ENCODE results near the gene IKBKG. TPM values are rescaled to one million over a fixed set of nuclear protein-coding genes. Genes with fewer than 3 reads are reported as not detected.

IKBKG gene
- total and polyA plus RNA-seq, 2 of the 13 experiments (the other 11 are each of a cell fraction or from before 2014, with no cell fraction given): 30.6 to 44.3 TPM

- DNase-seq (ENCODE audit: low spot score) (no peak), ATAC-seq (no peak), FAIRE-seq (no peak)
- Histone ChIP-seq H3K4me3 (replicated peaks in 1 of 3; ENCODE audit: insufficient read depth in 1 of 3, low read depth in 2 of 3, low read length in 3 of 3) (no peak overlapping the region), H3K4me1 (ENCODE audit: insufficient read depth, low read length) (peaks cover 27% of the 10 kb centered on the region), H3K79me2 (ENCODE audit: insufficient read depth, low read length) (no peaks in the 10 kb centered on the region), H2AFZ (ENCODE audit: low read length) (no peak overlapping the region), H3K4me2 (ENCODE audit: low read depth, low read length) (no peak overlapping the region), H3K9ac (ENCODE audit: insufficient read depth, low read depth, low read length) (no peak overlapping the region), H3K36me3 (replicated peaks in 1 of 2; ENCODE audit: control insufficient read depth in 1 of 2, insufficient read depth in 2 of 2, low read length in 2 of 2) (no peaks in the 10 kb centered on the region), H3K9me3 (ENCODE audit: low read length) (no peaks in the 10 kb centered on the region), H3K27me3 (ENCODE audit: control insufficient read depth in 1 of 2, insufficient read depth in 2 of 2, low read length in 2 of 2) (no peaks in the 10 kb centered on the region), H4K20me1 (ENCODE audit: insufficient read depth, low read length) (no peaks in the 10 kb centered on the region), H3K27ac (ENCODE audit: extremely low read length, insufficient read depth, low read length) (no peak overlapping the region)
- CTCF ChIA-PET (ENCODE audit: low intra/inter-chr PET ratio, low total read pairs): no interaction called here
- POLR2A ChIA-PET: interaction anchor here (3.9 kb wide), 1 partner anchor 8 kb away, joined by 34 read pairs; no protein-coding TSS in a partner anchor
- no TSS peak for BruUV-seq (replicated peaks)
- 100% methylated on average over 2 of the region's 8 CpGs for WGBS (ENCODE audit: low lambda C conversion rate)
- intact Hi-C loops (cut with micrococcal nuclease; ENCODE audit: unreplicated experiment): no loop called here
- in situ Hi-C loops (cut with HindIII; ENCODE audit: extremely low pct_ligation_motif_present, low pct_unique_long_range_greater_than_20kb): loop anchor here (5.0 kb wide), 1 partner anchor 37 kb away; no protein-coding TSS in a partner anchor
- TF ChIP-seq KDM5B (CRISPR knock-in tag; IDR thresholded peaks at IDR 0.05; ENCODE audit: borderline replicate concordance): no peak
- no peak for TF ChIP-seq ZIK1 (CRISPR knock-in tag; IDR thresholded peaks at IDR 0.05; ENCODE audit: borderline replicate concordance, low read depth)
- TF ChIP-seq ZNF607 (CRISPR knock-in tag; IDR thresholded peaks at IDR 0.05; ENCODE audit: borderline replicate concordance): no peak
- no peak for TF ChIP-seq ZSCAN21 (CRISPR knock-in tag; IDR thresholded peaks at IDR 0.05; ENCODE audit: borderline replicate concordance)
- TF ChIP-seq ZNF142 (CRISPR knock-in tag; IDR thresholded peaks at IDR 0.05): no peak
- TF ChIP-seq ZNF281 (CRISPR knock-in tag; IDR thresholded peaks at IDR 0.05; ENCODE audit: borderline replicate concordance): no peak
- no peak for TF ChIP-seq HNF4G (IDR thresholded peaks at IDR 0.05; ENCODE audit: borderline replicate concordance, low read depth, low read length)
- TF ChIP-seq HNF4G (CRISPR knock-in tag; IDR thresholded peaks at IDR 0.05; ENCODE audit: borderline replicate concordance, low read depth): no peak
- TF ChIP-seq CAMTA2 (CRISPR knock-in tag; IDR thresholded peaks at IDR 0.05; ENCODE audit: borderline replicate concordance): no peak
- no peak for TF ChIP-seq JARID2 (CRISPR knock-in tag; IDR thresholded peaks at IDR 0.05; ENCODE audit: insufficient replicate concordance)
- TF ChIP-seq PAWR (CRISPR knock-in tag; IDR thresholded peaks at IDR 0.05; ENCODE audit: borderline replicate concordance): no peak
- TF ChIP-seq KAT2B (IDR thresholded peaks at IDR 0.05; ENCODE audit: borderline replicate concordance, low read depth, low read length): no peak
- no peak for TF ChIP-seq ZBTB10 (CRISPR knock-in tag; IDR thresholded peaks at IDR 0.05; ENCODE audit: borderline replicate concordance)
Measured at GRCh38 chrX:154519389-154519788, 28.0 kb upstream of the IKBKG start.
